ENCODE results near the gene SEMA5A.

The SEMA5A gene

DNA sequence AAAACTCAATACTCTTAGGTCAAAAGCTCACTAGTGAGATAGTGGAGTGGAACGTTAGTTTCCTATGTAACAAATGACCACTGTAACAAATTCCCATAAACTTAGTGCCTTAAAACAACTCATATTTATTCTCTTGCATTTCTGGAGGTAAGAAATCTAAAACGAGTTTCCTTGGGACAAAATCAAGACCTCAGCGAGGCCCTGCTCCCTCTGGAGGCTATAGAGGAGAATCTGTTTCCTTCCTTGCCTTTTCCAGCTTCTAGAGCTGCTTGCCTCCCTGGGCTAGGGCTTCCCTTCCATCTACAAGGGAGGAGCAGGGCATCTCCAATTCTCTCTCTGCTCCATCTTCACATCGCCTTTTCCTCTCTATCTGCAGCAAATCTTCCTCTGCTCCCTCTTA, 32.0 kb downstream of the SEMA5A start:
- DNase-seq = no peak

DNA sequence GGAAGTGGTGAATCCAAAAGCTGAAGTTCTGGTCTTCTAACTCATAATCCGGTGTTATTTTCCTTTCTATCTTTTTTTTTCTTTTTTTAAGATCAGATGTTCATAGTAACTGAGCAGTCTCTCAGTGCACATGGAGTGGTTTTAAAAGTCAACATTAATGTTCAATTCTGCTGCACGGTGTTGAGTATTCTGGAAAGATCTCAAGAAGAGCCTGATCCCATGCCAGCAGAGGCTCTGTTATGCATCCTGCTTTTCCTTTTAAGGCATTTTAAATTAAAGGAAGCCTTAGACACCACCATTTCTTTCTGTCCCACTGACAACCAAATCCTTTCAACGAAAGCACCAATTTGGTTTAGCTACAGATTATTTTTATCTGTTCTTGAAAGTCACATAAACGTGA, 33.4 kb downstream of the SEMA5A start:
- DNase-seq = no peak

DNA sequence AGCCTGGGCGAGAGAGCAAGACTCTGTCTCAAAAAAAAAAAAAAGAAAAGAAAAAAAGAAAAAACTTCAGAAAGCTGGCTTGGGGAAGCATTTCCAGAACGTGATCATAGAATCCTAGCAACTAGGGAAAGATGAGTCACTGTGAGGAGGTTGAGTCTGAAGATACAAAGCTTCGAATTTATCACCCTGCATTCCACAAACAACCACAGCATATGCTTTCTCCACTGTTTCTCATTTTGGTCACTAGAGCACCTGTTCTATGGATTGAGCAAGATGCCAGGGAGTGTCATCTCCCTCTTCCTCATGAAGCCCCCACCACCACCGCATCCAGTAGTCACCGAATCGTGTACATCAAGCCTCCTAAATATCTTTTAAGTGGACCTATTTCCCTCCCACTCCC, 37.9 kb downstream of the SEMA5A start:
- DNase-seq = no peak

DNA sequence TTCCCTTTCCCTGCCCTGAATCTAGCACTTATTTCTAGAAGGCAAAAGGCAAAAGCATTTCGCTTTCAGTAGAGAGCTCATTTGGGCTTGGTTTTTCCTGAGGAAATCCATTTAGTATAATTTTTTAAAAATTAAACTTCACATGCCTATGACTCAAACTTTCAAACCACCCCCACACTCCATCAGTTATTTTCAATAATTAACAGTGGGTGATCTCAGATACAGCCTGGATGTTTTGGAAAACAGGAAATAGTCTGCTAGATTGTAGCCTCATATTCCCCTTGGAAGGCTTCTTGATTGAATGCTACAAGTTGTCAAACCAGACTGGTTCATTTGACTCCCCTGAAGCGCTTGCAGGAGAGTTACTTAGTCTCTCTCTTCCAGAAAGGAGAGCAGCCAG, 40.6 kb downstream of the SEMA5A start:
- DNase-seq = no peak

DNA sequence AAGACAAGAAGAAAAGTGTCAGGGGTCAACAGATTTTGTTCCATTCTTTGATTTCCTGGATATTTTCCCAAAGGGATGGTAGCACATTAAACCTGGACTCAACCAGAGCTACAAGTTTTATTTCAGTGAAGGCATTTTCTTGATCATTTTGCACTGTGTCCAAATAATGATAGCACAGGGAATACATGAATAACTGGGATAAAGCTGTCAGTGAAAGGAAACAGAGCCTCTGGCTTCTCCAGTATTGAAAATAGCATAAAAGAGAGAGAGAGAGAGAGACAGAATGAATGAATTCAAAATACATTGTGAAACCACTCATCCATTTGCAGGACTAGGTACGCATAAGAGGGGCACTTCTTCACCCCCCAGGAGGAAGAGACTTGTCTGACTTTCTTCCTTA, 43.0 kb downstream of the SEMA5A start:
- DNase-seq = no peak

DNA sequence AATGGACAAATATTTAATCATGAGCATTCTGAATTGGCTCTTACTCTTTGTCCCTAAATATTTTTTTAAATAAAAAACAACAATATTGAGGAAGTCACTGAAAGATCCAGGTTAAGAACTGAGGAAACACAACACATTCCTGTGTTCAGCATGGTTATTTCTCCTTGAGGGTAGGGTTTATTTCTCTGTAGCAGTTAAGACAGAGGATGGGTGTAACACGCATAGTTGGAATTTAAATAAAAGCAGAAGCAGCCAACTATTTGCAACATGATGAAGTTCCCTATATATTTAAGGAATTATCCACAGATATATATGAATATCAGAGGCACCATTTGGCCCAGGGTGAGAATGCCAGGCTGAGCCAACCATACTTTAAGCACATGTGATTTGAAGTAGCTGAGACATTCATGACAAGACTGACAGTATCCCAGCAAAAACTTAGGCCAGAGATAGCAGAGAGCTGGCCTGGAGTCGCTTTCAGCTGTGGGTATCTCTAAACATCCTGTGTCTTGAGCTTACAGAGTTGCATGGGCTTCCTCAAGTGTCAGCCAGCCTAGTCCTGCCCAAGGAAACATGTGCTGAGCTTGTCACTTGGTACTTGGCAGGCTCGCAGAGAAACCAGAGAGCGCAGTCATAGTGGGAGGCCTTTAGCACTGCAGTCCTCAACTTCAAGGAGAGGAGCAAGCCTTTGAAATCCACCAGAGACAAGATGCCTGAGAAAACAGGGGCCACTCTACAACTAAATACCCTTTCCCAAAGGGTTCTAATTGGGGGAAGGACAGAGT, 43.6 kb downstream of the SEMA5A start:
- DNase-seq = no peak

DNA sequence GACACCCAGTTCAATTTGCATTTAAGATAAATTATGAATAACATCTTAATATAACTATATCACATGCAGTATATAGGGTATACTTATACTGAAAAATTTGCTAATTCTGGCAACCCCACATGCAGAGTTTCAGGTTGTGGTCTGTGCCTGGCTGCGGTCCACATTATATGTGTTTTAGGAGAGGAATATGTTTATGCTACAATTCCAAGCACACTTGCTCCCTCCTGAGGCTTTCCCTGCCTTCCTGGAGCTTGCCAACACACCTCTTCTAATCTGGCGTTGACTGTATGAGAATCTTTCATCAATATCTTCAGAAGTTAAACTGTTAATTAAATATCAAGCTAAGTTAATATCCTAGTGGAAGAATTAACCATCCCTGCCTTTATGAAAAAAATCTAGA, 45.2 kb downstream of the SEMA5A start:
- no peak for DNase-seq

DNA sequence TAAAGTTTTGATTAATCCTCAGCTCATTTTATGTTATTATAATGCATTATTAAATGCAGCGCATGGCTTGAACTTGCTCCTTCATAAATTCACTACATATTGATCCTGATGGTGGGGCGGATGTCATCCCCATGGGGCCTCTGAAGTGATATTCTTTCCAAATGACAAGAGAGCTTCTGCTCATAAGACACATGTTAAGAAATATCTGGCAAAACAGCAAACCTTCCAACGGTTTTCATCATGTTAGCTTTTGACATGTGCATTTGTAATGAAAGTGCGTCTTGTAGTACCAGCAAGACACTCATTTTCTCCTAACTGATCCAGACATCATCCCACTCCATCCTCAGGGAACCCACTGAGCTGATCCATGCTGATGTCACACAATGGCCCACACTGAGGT, 45.7 kb downstream of the SEMA5A start:
- no peak for DNase-seq

DNA sequence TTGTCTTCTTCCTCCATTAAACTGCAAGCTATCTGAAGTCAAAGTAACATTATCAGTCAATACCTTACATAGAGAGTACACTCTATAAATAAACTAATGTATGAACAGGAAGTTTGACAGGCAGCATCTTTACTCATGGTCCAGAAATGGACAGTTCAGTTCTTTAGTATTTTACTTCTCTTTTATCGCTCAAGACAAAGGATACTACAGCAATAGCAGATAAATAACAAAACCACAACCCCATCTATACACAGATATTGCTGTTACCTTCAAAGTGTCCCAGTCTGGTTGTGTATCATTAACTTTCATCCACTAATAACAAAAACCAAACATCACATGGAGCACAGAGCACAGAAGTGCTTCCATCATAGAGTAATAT, 46.4 kb downstream of the SEMA5A start:
- no peak for DNase-seq

DNA sequence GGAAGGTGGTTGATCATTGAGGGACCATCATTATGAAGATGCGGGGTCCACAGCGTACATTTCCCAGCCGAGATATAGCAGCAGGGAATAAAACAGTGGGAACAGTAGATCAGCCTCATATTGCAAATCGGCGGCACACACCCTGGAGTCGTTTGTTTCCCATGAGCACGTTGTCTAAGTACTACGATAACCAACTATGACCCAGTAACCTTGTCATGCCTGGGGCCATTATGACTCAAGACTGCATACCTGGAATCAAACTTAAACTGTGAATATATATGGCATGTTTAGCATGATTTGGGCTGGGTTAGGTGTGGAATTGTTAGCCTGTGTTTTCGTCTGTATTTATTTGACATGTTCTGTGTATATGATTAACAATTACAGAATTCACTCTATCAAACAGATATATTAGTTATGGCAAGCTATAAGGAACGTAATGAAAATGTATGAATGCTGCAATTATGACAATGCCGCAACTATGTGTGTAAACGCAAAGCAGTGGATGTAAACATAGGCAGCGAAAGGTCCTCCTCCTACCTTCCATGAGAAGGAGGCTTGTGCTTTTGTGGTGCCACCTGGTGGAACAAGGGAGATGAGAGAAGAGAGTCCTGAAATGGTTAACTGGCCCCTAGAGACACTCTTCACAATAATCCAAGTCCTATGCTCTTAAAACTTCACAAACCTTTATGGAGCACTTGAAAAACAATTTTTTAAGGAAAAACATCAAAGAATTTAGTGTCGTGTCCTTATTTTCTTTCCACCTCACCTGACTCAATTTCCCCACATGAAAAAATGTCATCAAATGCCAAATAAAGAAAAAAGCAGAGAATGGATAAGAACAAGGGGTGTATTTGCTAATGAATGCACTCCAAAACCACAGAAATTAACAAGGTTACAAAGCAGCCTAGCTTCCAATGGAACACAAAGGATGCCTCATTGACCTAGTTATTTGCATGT, 47.1 kb downstream of the SEMA5A start:
- no peak for DNase-seq

DNA sequence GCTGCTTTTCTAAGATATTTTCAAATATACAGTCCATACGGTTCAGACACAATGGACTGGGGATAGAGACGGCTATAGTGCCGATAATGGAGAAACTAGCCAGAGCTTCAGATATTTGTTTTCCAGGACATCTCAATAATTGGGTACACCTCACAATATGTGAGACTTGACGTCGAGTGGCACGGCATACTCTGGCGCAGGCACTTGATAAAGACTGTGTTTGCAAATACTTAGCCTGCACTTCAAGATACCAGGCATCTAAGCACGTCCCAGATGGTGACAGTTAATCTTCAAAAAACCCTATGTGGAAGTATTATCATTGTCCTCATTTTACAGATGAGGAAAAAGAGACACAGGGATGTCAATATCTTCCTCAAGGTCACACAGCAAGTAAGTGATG, 48.5 kb downstream of the SEMA5A start:
- DNase-seq = no peak

DNA sequence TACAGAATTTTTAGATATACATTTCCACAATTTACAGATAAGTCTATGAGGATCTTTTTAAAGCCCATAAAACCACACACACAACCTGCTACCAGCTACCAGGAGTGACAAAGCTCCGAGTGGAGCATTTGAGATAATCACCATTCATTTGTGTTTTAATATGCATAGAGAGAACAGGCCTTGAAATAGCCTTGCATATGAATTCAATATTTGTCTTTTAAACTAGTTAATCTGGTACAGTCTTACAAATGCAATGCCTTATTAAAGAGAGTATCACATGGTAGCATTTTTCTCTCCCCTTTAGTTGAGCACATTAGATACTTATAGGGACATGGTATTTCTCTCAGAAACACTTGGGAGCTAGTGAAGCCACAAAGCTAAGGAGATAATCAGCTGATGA, 49.1 kb downstream of the SEMA5A start:
- no peak for DNase-seq

DNA sequence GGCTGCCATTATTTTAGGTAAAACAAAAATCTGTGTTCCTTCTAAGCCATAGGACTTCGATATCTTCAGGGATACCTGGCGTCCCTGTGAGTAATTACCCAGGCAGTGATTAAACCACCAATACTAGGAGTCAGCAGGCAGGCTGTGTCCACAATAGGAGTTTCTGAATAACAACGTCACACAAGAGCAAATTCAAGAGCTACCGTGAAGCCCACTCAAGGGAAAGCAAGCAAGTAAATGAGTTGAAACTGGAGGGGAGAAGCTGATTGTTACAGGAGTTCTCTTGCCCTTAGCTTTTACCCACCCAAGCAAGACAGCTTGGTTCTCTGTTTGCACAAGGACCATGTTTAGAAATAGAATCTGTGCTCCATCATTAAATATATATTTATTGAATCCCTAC, 50.8 kb downstream of the SEMA5A start:
- no peak for DNase-seq

DNA sequence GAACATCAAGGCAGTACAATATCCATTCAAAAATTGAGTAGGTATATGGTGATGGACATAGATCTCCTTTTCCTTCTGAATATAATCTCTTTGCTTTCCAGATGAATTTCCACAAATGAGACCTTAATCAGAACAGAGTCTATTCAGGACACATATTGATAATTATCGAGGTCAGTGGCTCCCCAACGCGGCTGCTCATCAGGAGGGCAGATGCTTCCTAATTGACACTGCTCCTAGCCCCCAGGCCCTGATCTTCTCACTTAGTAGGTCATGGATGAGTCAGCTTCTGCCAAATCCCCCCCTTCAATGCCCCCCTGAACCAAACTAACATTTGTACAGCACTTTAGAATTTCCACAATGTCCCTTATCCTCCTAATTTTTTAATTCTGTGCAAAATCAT, 51.6 kb downstream of the SEMA5A start:
- DNase-seq = no peak

DNA sequence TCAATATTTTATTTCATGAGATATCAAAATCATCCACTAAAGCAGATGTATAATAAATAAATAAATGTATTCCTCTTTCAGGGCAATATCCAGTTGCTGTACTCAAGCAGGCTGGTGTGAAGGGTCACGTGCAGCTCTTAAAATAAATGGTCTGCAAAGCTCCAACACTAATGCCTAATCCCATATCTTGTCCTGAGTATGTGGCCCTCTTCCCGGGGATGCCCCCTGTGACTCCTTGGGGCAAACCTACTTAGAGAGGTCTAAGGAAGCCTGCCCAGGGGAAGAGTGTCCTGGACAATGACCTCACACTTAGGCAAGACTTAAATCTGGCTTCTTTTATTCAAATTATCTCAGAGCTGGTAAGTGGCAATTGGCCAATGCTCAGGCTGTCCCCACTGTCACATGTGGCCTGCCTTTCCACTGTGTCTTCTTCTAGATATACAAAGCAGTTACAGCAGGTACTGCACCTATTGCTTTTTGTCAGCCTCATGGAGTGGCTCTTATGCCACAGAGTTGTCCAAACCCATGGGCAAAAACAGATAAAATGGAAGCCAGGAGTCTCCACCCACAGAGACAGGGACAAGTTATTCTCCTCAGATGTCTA, 55.3 kb downstream of the SEMA5A start:
- no peak for DNase-seq

DNA sequence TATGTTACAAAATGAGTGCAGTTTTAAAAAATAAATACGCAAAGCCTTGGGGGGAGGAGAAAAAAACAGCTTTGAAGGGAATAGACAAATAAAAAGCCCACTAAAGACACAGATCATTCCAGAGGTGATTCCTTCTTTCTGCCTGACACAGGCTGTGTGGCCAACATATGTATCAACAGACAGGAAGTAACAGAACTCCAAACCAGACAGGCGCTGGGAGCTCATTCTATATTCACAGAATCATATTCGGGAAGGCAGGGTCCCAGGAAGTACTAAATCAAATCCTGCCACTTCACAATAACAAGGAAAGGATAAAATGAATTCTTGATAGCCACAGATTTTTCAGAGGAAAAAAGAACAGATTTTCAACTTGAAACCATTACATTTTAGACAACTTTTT, 62.1 kb downstream of the SEMA5A start:
- no peak for DNase-seq

DNA sequence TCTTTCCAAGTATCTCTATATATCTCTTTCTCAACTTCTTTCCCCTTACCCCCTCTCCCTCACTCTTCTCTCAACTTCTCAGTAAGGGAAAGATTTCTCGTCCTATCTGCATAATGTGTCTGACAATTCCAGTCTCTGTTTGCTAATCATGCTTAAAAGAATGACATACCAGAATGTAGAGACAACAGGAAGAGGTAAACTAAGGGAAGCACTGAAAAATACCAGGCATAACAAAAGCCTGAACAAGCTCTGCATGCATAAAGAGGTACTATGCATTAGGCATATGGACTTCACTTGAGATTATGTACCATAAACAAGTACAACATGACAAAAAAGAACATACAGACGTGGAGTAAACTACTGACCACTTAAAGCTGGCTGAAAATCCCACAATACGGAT, 62.6 kb downstream of the SEMA5A start:
- no peak for DNase-seq

DNA sequence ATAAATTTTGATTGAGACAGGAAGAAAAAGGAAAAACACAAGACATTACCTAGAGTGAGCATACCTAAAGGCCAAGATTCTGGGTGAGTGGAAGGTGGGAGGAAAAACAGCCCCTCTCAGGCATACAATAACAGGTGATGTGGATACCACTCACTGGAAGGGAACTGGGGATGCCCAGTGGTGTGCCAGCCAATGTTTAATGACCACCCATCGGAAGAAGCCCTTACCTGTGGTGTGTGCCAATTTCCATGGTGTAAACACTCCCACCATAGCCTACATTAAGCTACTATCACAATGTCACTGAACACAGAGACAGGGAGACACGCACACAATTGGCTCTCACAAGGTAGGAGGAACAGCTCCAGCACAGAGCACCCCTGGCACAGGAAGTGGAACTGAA, 63.5 kb downstream of the SEMA5A start:
- no peak for DNase-seq

DNA sequence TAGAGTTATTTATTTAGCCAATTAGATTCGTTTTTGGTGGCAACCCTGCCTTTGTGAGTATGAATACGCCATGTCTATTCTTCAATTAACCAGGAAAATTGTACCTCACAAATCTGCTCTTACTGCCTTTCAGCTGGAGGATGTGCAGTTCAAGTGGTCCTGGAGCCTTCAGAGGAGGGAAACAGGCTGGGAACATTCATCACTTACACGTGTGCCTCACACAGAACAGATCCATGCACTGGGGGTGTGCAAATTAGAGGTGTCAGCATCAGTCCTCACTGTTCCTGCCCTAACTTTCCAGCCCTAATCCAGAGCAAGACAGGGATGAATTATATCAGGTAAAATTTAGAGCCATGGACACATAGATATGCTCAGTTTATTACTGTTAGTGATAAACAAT, 65.4 kb downstream of the SEMA5A start:
- no peak for DNase-seq

DNA sequence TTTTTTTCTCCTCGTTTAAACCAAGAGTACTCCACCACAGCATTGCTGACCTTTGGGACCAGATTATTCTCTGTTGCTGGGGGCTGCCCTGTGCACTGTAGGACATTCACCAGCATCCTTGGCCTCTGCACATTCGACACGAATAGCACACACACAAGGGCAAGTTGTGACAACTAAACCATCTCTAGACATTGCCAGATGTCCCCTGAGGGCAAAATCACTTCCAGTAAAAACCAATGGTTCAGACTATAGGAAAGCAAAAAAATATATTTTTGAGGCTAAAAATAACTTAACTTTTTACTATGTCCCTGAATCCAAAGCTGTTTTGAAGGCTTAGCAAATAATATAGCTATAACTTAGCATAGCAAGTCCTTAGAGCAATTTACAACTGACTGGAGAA, 65.9 kb downstream of the SEMA5A start:
- DNase-seq = no peak

DNA sequence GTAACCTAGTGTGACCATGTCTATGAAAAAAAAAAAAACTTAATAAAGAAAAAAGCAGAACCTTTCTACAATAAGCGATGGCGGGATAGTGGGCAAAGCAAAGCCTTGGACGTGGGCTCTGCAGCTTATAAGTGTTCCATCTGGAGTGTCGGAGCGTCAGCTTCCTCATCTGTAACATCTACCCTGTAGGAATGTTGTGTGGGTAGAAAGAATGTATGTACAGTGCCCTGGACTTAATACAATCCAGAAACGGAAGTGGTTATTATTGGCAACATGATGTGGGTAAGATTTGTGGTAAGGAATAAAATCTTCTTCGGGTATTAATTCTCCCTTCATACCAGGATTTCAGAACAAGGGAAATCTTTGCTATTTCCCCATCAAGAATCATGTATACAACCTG, 66.5 kb downstream of the SEMA5A start:
- no peak for DNase-seq

DNA sequence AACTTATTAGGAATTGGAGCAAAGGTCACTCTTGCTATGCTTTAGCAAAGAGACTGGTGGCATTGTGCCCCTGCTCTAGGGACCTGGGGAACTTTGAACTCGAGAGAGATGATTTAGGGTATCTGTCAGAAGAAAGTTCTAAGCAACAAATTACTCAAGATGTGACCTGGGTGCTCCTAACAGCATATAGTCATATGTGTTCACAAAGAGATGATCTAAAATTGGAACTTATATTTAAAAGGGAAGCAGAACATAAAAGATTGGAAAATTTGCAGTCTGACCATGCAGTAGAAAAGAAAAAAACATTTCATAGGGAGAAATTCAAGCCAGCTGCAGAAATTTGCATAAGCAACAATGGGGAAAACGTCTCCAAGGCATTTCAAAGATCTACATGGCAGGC, 68.3 kb downstream of the SEMA5A start:
- DNase-seq = no peak

DNA sequence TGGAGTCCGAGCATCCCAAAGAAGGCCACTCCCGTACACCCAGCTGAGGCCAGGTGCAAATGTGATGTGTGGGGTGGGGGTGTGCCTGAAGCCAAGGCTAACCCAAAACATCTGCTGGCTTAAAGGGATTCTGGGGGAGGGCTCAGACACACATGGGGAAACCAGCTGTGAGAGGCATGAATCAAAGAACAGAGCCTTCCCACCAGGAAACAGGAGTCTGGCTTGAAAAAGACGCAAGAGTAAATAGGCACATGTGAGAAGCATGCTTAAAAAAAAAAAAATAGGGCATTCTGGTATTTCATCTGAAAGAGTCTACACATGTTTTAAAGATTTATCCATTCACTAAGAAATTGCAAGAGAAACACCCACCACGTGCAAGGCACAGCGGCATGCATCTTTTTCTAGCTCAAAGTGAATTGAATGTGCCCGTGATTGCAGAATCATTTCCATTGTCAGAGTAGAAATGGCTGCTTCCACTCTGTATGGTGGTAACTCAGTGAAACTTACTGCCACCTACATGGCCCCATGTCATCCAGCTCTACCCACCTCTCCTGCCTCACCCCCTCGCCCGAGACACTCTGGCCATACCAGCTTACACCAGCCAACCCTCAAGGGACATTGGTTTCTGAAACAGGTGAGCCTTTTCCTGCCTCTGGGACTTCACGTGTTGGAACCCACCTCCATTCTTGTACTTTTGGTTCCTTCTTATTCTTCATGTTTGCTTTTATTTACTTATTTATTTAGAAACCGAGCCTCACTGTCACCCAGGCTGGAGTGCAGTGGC, 71.5 kb downstream of the SEMA5A start:
- no peak for DNase-seq
